Type B pancreatic cell (in vitro differentiated cells): ENCODE data around the gene ORMDL3. TPM values are rescaled to one million over a fixed set of nuclear protein-coding genes. Genes with fewer than 3 reads are reported as not detected.

Experiments
- DNase-seq: peaks from one replicate; pipeline ENCODE4 v3.0.0; 2021; ENCODE audit warnings: mixed read lengths; ENCODE audit not compliant: unreplicated experiment; ENCODE audit errors: extremely low spot score
- H3K27ac Mint-ChIP-seq: 2 replicates; pipeline ENCODE4 v1.8.0; 2021; ENCODE audit warnings: mild to moderate bottlenecking, mixed read lengths
- H3K27me3 Mint-ChIP-seq: 2 replicates; pipeline ENCODE4 v1.8.0; 2021; ENCODE audit warnings: mixed read lengths
- H3K36me3 Mint-ChIP-seq: 2 replicates; pipeline ENCODE4 v1.8.0; 2021; ENCODE audit warnings: mixed read lengths
- H3K4me1 Mint-ChIP-seq: one replicate; pipeline ENCODE4 v1.8.0; 2021; ENCODE audit warnings: mixed read lengths; ENCODE audit not compliant: unreplicated experiment
- H3K4me3 Mint-ChIP-seq: 2 replicates; pipeline ENCODE4 v1.8.0; 2021; ENCODE audit warnings: mild to moderate bottlenecking, mixed read lengths
- H3K9me3 Mint-ChIP-seq: 2 replicates; pipeline ENCODE4 v1.8.0; 2021; ENCODE audit warnings: mixed read lengths
- CTCF ChIP-seq: fragments of 200-600 bp; sonication (generic); conservative IDR thresholded peaks from 2 replicates; pipeline ENCODE4 v1.5.0; 2021; ENCODE audit warnings: antibody characterized with exemption, mild to moderate bottlenecking
- total RNA-seq: library from RNA; stranded (reverse); gene quantifications from 2 replicates; pipeline ENCODE4 v1.2.1, GENCODE V29; 2021; ENCODE audit warnings: low replicate concordance

The ORMDL3 gene
- total RNA-seq, 1 donor from 2014 or later, result 59.8 TPM

GRCh38 chr17:39954876-39955275 is 27.5 kb upstream of the ORMDL3 start:
- H3K27ac Mint-ChIP-seq, result no peak overlapping the region

GRCh38 chr17:39953471-39953888 is 26.1 kb upstream of the ORMDL3 start:
- no peaks in the 10 kb centered on the region for H3K36me3 Mint-ChIP-seq
- H3K9me3 Mint-ChIP-seq, result no peaks in the 10 kb centered on the region
- H3K4me3 Mint-ChIP-seq, result peak overlapping the region; percentile 81
- peak overlapping the region; percentile 41 for H3K27ac Mint-ChIP-seq
- H3K27me3 Mint-ChIP-seq, result no peaks in the 10 kb centered on the region
- no peak for DNase-seq
- peaks cover 15% of the 10 kb centered on the region for H3K4me1 Mint-ChIP-seq
- no peak for TF ChIP-seq CTCF

More at GRCh38 chr17:39954876-39955275, 27.5 kb upstream of the ORMDL3 start:
- no peak for TF ChIP-seq CTCF
- peaks cover 14% of the 10 kb centered on the region for H3K4me1 Mint-ChIP-seq
- DNase-seq, result no peak
- peaks cover 3% of the 10 kb centered on the region for H3K27me3 Mint-ChIP-seq
- no peaks in the 10 kb centered on the region for H3K36me3 Mint-ChIP-seq
- H3K4me3 Mint-ChIP-seq, result peak overlapping the region; percentile 41
- no peaks in the 10 kb centered on the region for H3K9me3 Mint-ChIP-seq

DNA sequence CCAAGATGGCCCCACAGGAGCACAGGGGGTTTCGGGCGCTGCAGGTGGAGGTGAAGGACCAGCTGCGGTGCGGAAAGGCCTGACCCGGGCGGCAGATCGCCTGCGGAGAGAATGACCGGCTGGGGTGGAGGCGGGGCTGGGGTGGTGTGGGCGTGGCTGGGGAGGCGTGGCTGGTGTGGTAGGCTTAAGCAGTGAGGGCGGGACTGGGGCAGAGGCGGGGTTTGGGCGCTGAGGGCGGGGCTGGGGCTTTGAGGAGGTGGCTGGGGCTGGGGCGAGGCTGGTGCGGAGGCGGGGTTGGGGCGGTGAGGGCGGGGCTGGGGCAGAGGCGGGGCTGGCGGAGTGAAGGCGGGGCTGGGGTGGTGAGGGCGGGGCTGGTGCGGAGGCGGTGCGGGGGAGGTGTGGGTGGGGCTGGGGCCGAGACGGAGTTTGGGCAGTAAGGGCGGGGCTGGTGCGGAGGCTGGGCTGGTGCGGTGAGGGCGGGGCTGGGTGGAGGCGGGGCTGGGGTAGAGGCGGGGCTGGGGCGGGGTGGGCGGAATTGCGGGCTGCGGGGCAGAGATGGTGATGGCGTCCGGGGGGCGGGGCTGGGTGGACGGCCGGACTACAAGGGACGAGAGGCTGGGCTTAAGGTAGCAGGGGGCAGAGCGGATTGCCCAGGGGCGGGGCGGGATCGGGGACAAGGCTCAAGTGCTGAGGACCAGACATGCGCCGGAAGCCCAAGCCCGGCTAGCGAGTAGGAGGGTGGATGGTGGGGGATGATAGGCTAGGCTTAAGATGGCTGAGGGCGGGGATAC is 25.5 kb upstream of the ORMDL3 start:
- no peak for TF ChIP-seq CTCF
- no peaks in the 10 kb centered on the region for H3K9me3 Mint-ChIP-seq
- H3K4me1 Mint-ChIP-seq, result peaks cover 15% of the 10 kb centered on the region
- H3K36me3 Mint-ChIP-seq, result no peaks in the 10 kb centered on the region
- peak; percentile 93 for DNase-seq
- peak overlapping the region; percentile 81 for H3K4me3 Mint-ChIP-seq
- H3K27me3 Mint-ChIP-seq, result no peaks in the 10 kb centered on the region
- H3K27ac Mint-ChIP-seq, result peak overlapping the region; percentile 41

DNA sequence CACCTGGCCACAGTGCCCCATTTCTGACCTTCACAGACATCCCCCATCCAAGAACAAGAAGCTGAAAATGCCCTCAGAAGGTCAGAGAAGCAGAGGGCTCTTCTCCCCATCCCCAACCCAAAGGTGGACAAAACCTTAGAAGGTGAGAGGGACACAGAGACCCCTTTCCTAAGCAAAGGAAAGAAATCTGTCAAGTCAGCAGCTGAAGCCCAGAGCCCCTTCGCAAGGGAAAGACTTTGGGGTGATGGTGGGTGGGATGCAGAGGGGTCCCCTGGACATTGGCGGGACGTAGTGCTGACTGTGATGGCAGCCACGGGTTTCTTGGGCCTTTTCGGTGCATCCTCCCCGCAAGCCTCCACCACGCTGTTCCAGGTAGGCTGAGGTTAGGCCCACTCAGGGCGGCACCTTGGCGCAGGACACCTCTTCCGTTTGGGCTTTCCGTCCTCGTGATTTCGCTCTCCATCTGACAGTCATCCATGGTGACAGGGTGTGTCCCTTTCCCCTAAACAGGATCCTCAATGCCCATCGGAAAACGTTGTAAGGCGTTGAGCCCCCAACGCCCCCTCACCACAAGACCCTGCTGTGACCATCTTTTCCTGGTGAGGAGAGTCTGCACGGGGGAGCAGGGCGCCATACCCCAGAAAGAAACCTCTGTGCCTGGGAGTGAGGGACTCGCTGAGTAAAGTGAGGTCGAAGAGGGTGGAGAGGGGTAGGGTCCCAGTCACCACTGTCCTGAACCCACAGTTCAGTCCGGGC is 24.7 kb upstream of the ORMDL3 start:
- peaks cover 23% of the 10 kb centered on the region for H3K4me1 Mint-ChIP-seq
- H3K27ac Mint-ChIP-seq, result peak overlapping the region; percentile 46
- no peaks in the 10 kb centered on the region for H3K27me3 Mint-ChIP-seq
- no peaks in the 10 kb centered on the region for H3K9me3 Mint-ChIP-seq
- no peak for DNase-seq
- no peaks in the 10 kb centered on the region for H3K36me3 Mint-ChIP-seq
- TF ChIP-seq CTCF, result no peak
- H3K4me3 Mint-ChIP-seq, result peak overlapping the region; percentile 66

GRCh38 chr17:39950871-39951348 is 23.5 kb upstream of the ORMDL3 start:
- no peak overlapping the region for H3K27ac Mint-ChIP-seq
- no peaks in the 10 kb centered on the region for H3K9me3 Mint-ChIP-seq
- H3K36me3 Mint-ChIP-seq, result no peaks in the 10 kb centered on the region
- H3K4me3 Mint-ChIP-seq, result no peak overlapping the region
- no peak for TF ChIP-seq CTCF
- no peak for DNase-seq
- no peaks in the 10 kb centered on the region for H3K27me3 Mint-ChIP-seq
- H3K4me1 Mint-ChIP-seq, result peaks cover 23% of the 10 kb centered on the region
